Astrocyte of the spinal cord (primary cell): Measurements from ENCODE around the gene PAGE4.

ENCODE experiments used
- DNase-seq: peaks from one replicate; pipeline ENCODE4 v3.0.0; 2011; ENCODE audit warnings: low read depth, low spot score
- H3K4me3 ChIP-seq: 2 replicates; pipeline ENCODE4 v1.5.1; 2011; ENCODE audit warnings: low read depth, mild to moderate bottlenecking, low read length, moderate library complexity
- CTCF ChIP-seq: IDR thresholded peaks from 2 replicates; pipeline ENCODE4 v1.5.1; 2012; ENCODE audit warnings: low read depth, mild to moderate bottlenecking, low read length, inconsistent platforms
- in situ Hi-C: cut with HindIII; loops from 2 replicates; pipeline ENCODE4 v1.10.0; 2017; ENCODE audit warnings: low sequenced_read_pairs

Gene PAGE4

GRCh38 chrX:49877397-49878101 lies 48.4 kb downstream of the PAGE4 start:
- in situ Hi-C loops, result no loop called here
- DNase-seq, result no peak
- TF ChIP-seq CTCF, result no peak
- no peak overlapping the region for H3K4me3 ChIP-seq

GRCh38 chrX:49878128-49878833 lies 49.2 kb downstream of the PAGE4 start:
- no peak for DNase-seq
- TF ChIP-seq CTCF, result no peak
- peak overlapping the region; percentile 51 for H3K4me3 ChIP-seq
- in situ Hi-C loops, result no loop called here

GRCh38 chrX:49878834-49879655 lies 49.9 kb downstream of the PAGE4 start, which contains the start of gene USP27X:
Gene USP27X, plus strand, starts transcription at chrX:49879484. Its CDS starts 824 bp downstream, at chrX:49880308.
- peak within 1 kb of the TSS; percentile 51 for H3K4me3 ChIP-seq
- in situ Hi-C loops, result no loop called here
- peak; percentile 63 for TF ChIP-seq CTCF
- peak; percentile 88 for DNase-seq

- in situ Hi-C loops, result no loop called here
- peak overlapping the region; percentile 51 for H3K4me3 ChIP-seq
- no peak for TF ChIP-seq CTCF
- no peak for DNase-seq
Measured at GRCh38 chrX:49879656-49880277, 50.7 kb downstream of the PAGE4 start.

- no peak for TF ChIP-seq CTCF
- DNase-seq, result no peak
- no peak overlapping the region for H3K4me3 ChIP-seq
- in situ Hi-C loops, result no loop called here
Measured at GRCh38 chrX:49880668-49881067, 51.6 kb downstream of the PAGE4 start.
